Colonic mucosa (tissue), 4 donors: ENCODE data around the gene C3orf20. TPM values are rescaled to one million over a fixed set of nuclear protein-coding genes. Genes with fewer than 3 reads are reported as not detected.

Experiments
- DNase-seq: peaks from one replicate; pipeline ENCODE4 v3.0.0-alpha.2; 2020
- H3K27ac ChIP-seq: fragments of 200-600 bp; one replicate; pipeline ENCODE4 v1.8.0; 2021
- H3K27me3 ChIP-seq: fragments of 200-600 bp; one replicate; pipeline ENCODE4 v1.8.0; 2021
- H3K36me3 ChIP-seq: fragments of 200-600 bp; one replicate; pipeline ENCODE4 v1.8.0; 2021
- H3K4me1 ChIP-seq: fragments of 200-600 bp; one replicate; pipeline ENCODE4 v1.8.0; 2021; ENCODE audit warnings: mild to moderate bottlenecking
- H3K4me3 ChIP-seq: fragments of 200-600 bp; one replicate; pipeline ENCODE4 v1.8.0; 2021
- H3K9ac ChIP-seq, 2 donors: one replicate each; pipeline ENCODE4 v1.7.0; 2013; ENCODE audit warnings: control low read depth in 2 of 2, low read depth in 2 of 2, low read length in 2 of 2
- H3K9me3 ChIP-seq: fragments of 200-600 bp; one replicate; pipeline ENCODE4 v1.8.0; 2021
- CTCF ChIP-seq: fragments of 200-600 bp; IDR thresholded peaks from one replicate; pipeline ENCODE4 v1.8.0; 2022; ENCODE audit warnings: antibody characterized with exemption, mild to moderate bottlenecking
- intact Hi-C: fragments of 100-400 bp; cut with DNase I; formaldehyde crosslinking; loops from one replicate; pipeline ENCODE4 v1.14.1; 2022
- total RNA-seq, 2 donors: library from RNA; stranded (reverse); fragmentation: NEBNext Ultra II Directional in 1 of 2; extraction: Animal tissue kit (Norgen Biotek cat#: 25700) in 1 of 2; gene quantifications; one replicate each; pipeline ENCODE4 v1.2.1, GENCODE V29; 2021
- donor health status: healthy.
- donor health status: DM: no; HTN: no; CAD: no.
- donor health status: DM: no; HTN: no; CAD: no.

The C3orf20 gene
- total RNA-seq, 2 donors from 2014 or later = 0.08 TPM; not detected in 1

GRCh38 chr3:14658978-14659377 is 16.0 kb upstream of the C3orf20 start:
- Histone ChIP-seq H3K4me3 (no peak overlapping the region), H3K9ac (no peak overlapping the region), H3K27ac (no peak overlapping the region), H3K36me3 (peaks cover 19% of the 10 kb centered on the region), H3K9me3 (no peaks in the 10 kb centered on the region), H3K27me3 (no peaks in the 10 kb centered on the region), H3K4me1 (no peaks in the 10 kb centered on the region)
- DNase-seq = no peak
- no peak for TF ChIP-seq CTCF
- intact Hi-C loops = loop anchor here (10.0 kb wide), 1 partner anchor 766 kb away; the partner anchor contains the start of genes EAF1 and METTL6

- no peak for DNase-seq
- intact Hi-C loops = no loop called here
- H3K4me3 ChIP-seq = no peak overlapping the region
- H3K27me3 ChIP-seq = no peaks in the 10 kb centered on the region
- no peak overlapping the region for H3K27ac ChIP-seq
- no peaks in the 10 kb centered on the region for H3K9me3 ChIP-seq
- TF ChIP-seq CTCF = no peak
- H3K4me1 ChIP-seq = no peaks in the 10 kb centered on the region
- no peak overlapping the region for H3K9ac ChIP-seq
- peaks cover 25% of the 10 kb centered on the region for H3K36me3 ChIP-seq
These were observed 14.0 kb upstream of the C3orf20 start for GRCh38 chr3:14660942-14661341.

GRCh38 chr3:14663396-14664135 is 11.4 kb upstream of the C3orf20 start:
- no peak for TF ChIP-seq CTCF
- Histone ChIP-seq H3K4me3 (no peak overlapping the region), H3K36me3 (peaks cover 34% of the 10 kb centered on the region), H3K9me3 (no peaks in the 10 kb centered on the region), H3K27ac (no peak overlapping the region), H3K9ac (no peak overlapping the region), H3K4me1 (no peaks in the 10 kb centered on the region), H3K27me3 (no peaks in the 10 kb centered on the region)
- DNase-seq = no peak
- intact Hi-C loops = no loop called here

- DNase-seq = no peak
- H3K4me3 ChIP-seq = no peak overlapping the region
- no peaks in the 10 kb centered on the region for H3K27me3 ChIP-seq
- H3K9ac ChIP-seq = no peak overlapping the region
- no peak for TF ChIP-seq CTCF
- no peaks in the 10 kb centered on the region for H3K4me1 ChIP-seq
- intact Hi-C loops = no loop called here
- H3K36me3 ChIP-seq = peaks cover 32% of the 10 kb centered on the region
- H3K9me3 ChIP-seq = no peaks in the 10 kb centered on the region
- no peak overlapping the region for H3K27ac ChIP-seq
These were observed 10.8 kb upstream of the C3orf20 start for GRCh38 chr3:14664170-14664569.

GRCh38 chr3:14672588-14672987 is 2.4 kb upstream of the C3orf20 start:
- H3K9me3 ChIP-seq = no peaks in the 10 kb centered on the region
- no peak for DNase-seq
- intact Hi-C loops = loop anchor here (5.0 to 10.0 kb wide), 2 partner anchors 102 to 250 kb away; no protein-coding TSS in a partner anchor
- H3K4me1 ChIP-seq = no peaks in the 10 kb centered on the region
- peaks cover 20% of the 10 kb centered on the region for H3K36me3 ChIP-seq
- no peak overlapping the region for H3K9ac ChIP-seq
- no peak overlapping the region for H3K4me3 ChIP-seq
- H3K27me3 ChIP-seq = no peaks in the 10 kb centered on the region
- H3K27ac ChIP-seq = no peak overlapping the region
- TF ChIP-seq CTCF = no peak
